HCT116 (cell line): ENCODE data around the gene AXIN1. TPM values are rescaled to one million over a fixed set of nuclear protein-coding genes. Genes with fewer than 3 reads are reported as not detected.

Source experiments
- ATAC-seq: fragments of 200-7000 bp; cut with Tn5 transposase; 2 replicates; pipeline ENCODE4 v1.9.1; 2020; ENCODE audit warnings: mild to moderate bottlenecking, moderate library complexity
- BruUV-seq: library from RNA; stranded (reverse); fragments of 400-500 nt; replicated peaks from 2 replicates; lab custom pipeline; 2021; lab: Mats Ljungman, UMichigan
- CTCF ChIA-PET: fragments of 300-600 bp; sonication (Branson Sonifier 250); formaldehyde crosslinking; loops from one replicate; lab custom pipeline; 2021; ENCODE audit warnings: antibody characterized with exemption; lab: Charles Lee
- POLR2A ChIA-PET: fragments of 300-600, 350-600 bp; sonication (Branson Sonifier 250); formaldehyde crosslinking; loops from one replicate; lab custom pipeline; 2021; ENCODE audit warnings: antibody characterized with exemption; lab: Charles Lee
- RAD21 ChIA-PET, 2 experiments: fragments of 300-600 bp; sonication (Branson Sonifier 250); formaldehyde crosslinking; loops; one replicate each; lab custom pipeline; 2023; ENCODE audit warnings: low total read pairs in 2 of 2; ENCODE audit not compliant: uncharacterized antibody in 2 of 2, unreplicated experiment in 2 of 2, low non-redundant PET in 1 of 2; lab: Charles Lee
- DNase-seq: peaks from one replicate; pipeline ENCODE4 v3.0.0-alpha.2; 2010; ENCODE audit warnings: low read depth, low spot score
- H2AFZ ChIP-seq: fragments of 200-600 bp; shearing (Covaris generic), sonication (generic); 2 replicates; pipeline ENCODE4 v1.6.1; 2017; ENCODE audit warnings: low read depth, mixed run types, mixed read lengths, antibody characterized with exemption, low read length; ENCODE audit not compliant: poor library complexity, severe bottlenecking
- H3K27ac ChIP-seq: 2 replicates; pipeline ENCODE4 v1.5.1; 2012; ENCODE audit warnings: low read depth, low read length
- H3K27me3 ChIP-seq: fragments of 200-600 bp; sonication (generic); 2 replicates; pipeline ENCODE4 v1.6.1; 2016; ENCODE audit warnings: mixed run types, low read length, mixed read lengths; ENCODE audit not compliant: insufficient read depth
- H3K36me3 ChIP-seq, 2 experiments: fragments of 200-500 bp in 1 of 2; fragments of 200-600 bp in 1 of 2; sonication (Bioruptor generic) in 1 of 2; sonication (generic) in 1 of 2; 2 replicates each; pipeline versions ENCODE4 v1.5.1 to v1.6.1; 2014 to 2016; ENCODE audit warnings: low read length in 2 of 2, inconsistent platforms in 1 of 2, mixed read lengths in 1 of 2, mixed run types in 1 of 2; ENCODE audit not compliant: insufficient read depth in 2 of 2, control insufficient read depth in 1 of 2
- H3K4me1 ChIP-seq, 2 experiments: fragments of 200-600 bp in 1 of 2; sonication (generic) in 1 of 2; 2 replicates each; pipeline versions ENCODE4 v1.5.1 to v1.6.1; 2012 to 2017; ENCODE audit warnings: low read length in 2 of 2, inconsistent platforms in 1 of 2, mild to moderate bottlenecking in 1 of 2, mixed read lengths in 1 of 2, mixed run types in 1 of 2, moderate library complexity in 1 of 2; ENCODE audit not compliant: insufficient read depth in 2 of 2, control insufficient read depth in 1 of 2
- H3K4me2 ChIP-seq: fragments of 200-600 bp; sonication (generic); 2 replicates; pipeline ENCODE4 v1.6.1; 2017; ENCODE audit warnings: mixed run types, low read length, mixed read lengths
- H3K4me3 ChIP-seq, 2 experiments: fragments of 200-600 bp in 1 of 2; sonication (generic) in 1 of 2; replicated peaks in 1 of 2; 2 replicates each; pipeline ENCODE4 v1.5.1; 2011 to 2016; ENCODE audit warnings: low read length in 2 of 2, control low read depth in 1 of 2, low read depth in 1 of 2, mild to moderate bottlenecking in 1 of 2, mixed read lengths in 1 of 2, mixed run types in 1 of 2
- H3K79me2 ChIP-seq: fragments of 200-600 bp; sonication (generic); 2 replicates; pipeline ENCODE4 v1.6.1; 2017; ENCODE audit warnings: mild to moderate bottlenecking, mixed run types, low read length, moderate library complexity, mixed read lengths; ENCODE audit not compliant: insufficient read depth
- H3K9ac ChIP-seq: fragments of 200-600 bp; sonication (generic); 2 replicates; pipeline ENCODE4 v1.6.1; 2016; ENCODE audit warnings: low read length, mixed read lengths
- H3K9me2 ChIP-seq: fragments of 200-600 bp; sonication (generic), shearing (Covaris generic); 2 replicates; pipeline ENCODE4 v1.6.1; 2017; ENCODE audit warnings: mixed run types, mild to moderate bottlenecking, moderate library complexity; ENCODE audit not compliant: insufficient read depth
- H3K9me3 ChIP-seq, 2 experiments: fragments of 200-500 bp in 1 of 2; fragments of 200-600 bp in 1 of 2; sonication (Bioruptor generic) in 1 of 2; sonication (generic) in 1 of 2; 2 replicates each; pipeline ENCODE4 v1.6.1; 2014 to 2017; ENCODE audit warnings: low read length in 2 of 2, mixed read lengths in 2 of 2, inconsistent platforms in 1 of 2, low read depth in 1 of 2, mild to moderate bottlenecking in 1 of 2, mixed run types in 1 of 2, moderate library complexity in 1 of 2; ENCODE audit not compliant: control insufficient read depth in 1 of 2, insufficient read depth in 1 of 2
- H4K20me1 ChIP-seq: fragments of 200-600 bp; sonication (generic), shearing (Covaris generic); 2 replicates; pipeline ENCODE4 v1.6.1; 2017; ENCODE audit warnings: mixed run types, mild to moderate bottlenecking, moderate library complexity; ENCODE audit not compliant: insufficient read depth
- CEBPB ChIP-seq: IDR thresholded peaks from 2 replicates; pipeline ENCODE4 v1.6.1; 2012; ENCODE audit warnings: low read depth
- EGR1 ChIP-seq: IDR thresholded peaks from 2 replicates; pipeline ENCODE4 v1.6.1; 2012; ENCODE audit warnings: low read depth
- POLR2A ChIP-seq: IDR thresholded peaks from 2 replicates; pipeline ENCODE4 v1.7.0; 2011; ENCODE audit warnings: borderline replicate concordance; ENCODE audit not compliant: insufficient read depth, insufficient read length; ENCODE audit errors: extremely low read depth
- POLR2AphosphoS5 ChIP-seq: IDR thresholded peaks from 2 replicates; pipeline ENCODE4 v1.6.1; 2011; ENCODE audit warnings: mild to moderate bottlenecking, low read depth, low read length, moderate library complexity
- SP1 ChIP-seq: IDR thresholded peaks from 2 replicates; pipeline ENCODE4 v1.6.1; 2012; ENCODE audit warnings: low read depth
- ZBTB33 ChIP-seq: IDR thresholded peaks from 2 replicates; pipeline ENCODE4 v1.6.1; 2011; ENCODE audit warnings: mild to moderate bottlenecking, low read length, moderate library complexity; ENCODE audit not compliant: insufficient replicate concordance; ENCODE audit errors: extremely low read depth
- intact Hi-C: fragments of 100-400 bp; cut with micrococcal nuclease; formaldehyde crosslinking; loops from 2 replicates; pipeline ENCODE4 v1.10.0; 2022
- total RNA-seq: library from RNA; stranded (reverse); gene quantifications from one replicate; pipeline ENCODE4 v1.2.1, GENCODE V29; 2021; ENCODE audit not compliant: unreplicated experiment

AXIN1 gene
- total RNA-seq, 1 experiment from 2014 or later: 20.2 TPM

GRCh38 chr16:247027-247426, 105.5 kb downstream of the AXIN1 start (continued):
- TF ChIP-seq ZBTB33: no peak
- TF ChIP-seq POLR2AphosphoS5: no peak
- no peak for TF ChIP-seq CEBPB

DNA sequence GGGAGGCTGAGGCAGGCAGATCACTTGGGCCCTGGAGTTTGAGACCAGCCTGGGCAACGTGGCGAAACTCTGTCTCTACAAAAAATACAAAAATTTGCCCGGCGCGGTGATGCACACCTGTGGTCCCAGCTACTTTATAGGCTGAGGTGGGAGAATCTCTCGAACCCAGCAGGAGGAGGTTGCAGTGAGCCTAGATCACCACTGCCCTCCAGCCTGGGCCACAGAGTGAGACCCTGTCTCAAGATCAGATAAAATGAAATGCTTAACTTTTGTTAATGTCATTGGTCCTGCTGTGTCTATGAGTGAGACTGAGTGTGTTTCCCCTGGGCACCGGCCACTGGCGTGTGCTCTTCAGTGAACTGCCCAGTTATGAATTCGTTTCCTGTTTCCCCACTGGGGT, 107.4 kb downstream of the AXIN1 start:
- H3K4me2 ChIP-seq: no peak overlapping the region
- TF ChIP-seq EGR1: no peak
- TF ChIP-seq POLR2AphosphoS5: no peak
- TF ChIP-seq ZBTB33: no peak
- TF ChIP-seq POLR2A: no peak
- TF ChIP-seq SP1: no peak
- no peaks in the 10 kb centered on the region for H3K9me2 ChIP-seq
- ChIA-PET RAD21 (no interaction called here), CTCF (no interaction called here), POLR2A (no interaction called here)
- H3K9me3 ChIP-seq: no peaks in the 10 kb centered on the region
- no peaks in the 10 kb centered on the region for H3K79me2 ChIP-seq
- no TSS peak for BruUV-seq
- ATAC-seq (no peak), DNase-seq (no peak)
- no peak overlapping the region for H3K9ac ChIP-seq
- H4K20me1 ChIP-seq: no peaks in the 10 kb centered on the region
- no peaks in the 10 kb centered on the region for H3K36me3 ChIP-seq
- H3K4me3 ChIP-seq: no peak overlapping the region
- H3K27ac ChIP-seq: no peak overlapping the region
- no peaks in the 10 kb centered on the region for H3K27me3 ChIP-seq
- no peak overlapping the region for H2AFZ ChIP-seq
- H3K4me1 ChIP-seq: no peaks in the 10 kb centered on the region; a peak in 1 of 4 replicates
- intact Hi-C loops: no loop called here
